Muscle of leg (tissue), 11 donors: Measurements from ENCODE around the gene LRWD1. TPM values are rescaled to one million over a fixed set of nuclear protein-coding genes. Genes with fewer than 3 reads are reported as not detected.
"Not testable (repeated sequence)": the region's sequence is repeated elsewhere in the genome, so short reads cannot be mapped to it uniquely, and the experiment has no call there.

Experiments used
- DNase-seq: peaks from one replicate; pipeline ENCODE4 v3.0.0; 2013
- H3K27ac ChIP-seq: one replicate; pipeline ENCODE4 v1.5.1; 2013; ENCODE audit warnings: mild to moderate bottlenecking, low read length, control low read depth
- H3K27me3 ChIP-seq: one replicate; pipeline ENCODE4 v1.6.1; 2013; ENCODE audit warnings: low read length; ENCODE audit not compliant: control insufficient read depth, insufficient read depth
- H3K36me3 ChIP-seq: one replicate; pipeline ENCODE4 v1.6.1; 2013; ENCODE audit warnings: low read length; ENCODE audit not compliant: control insufficient read depth, insufficient read depth
- H3K4me1 ChIP-seq: one replicate; pipeline ENCODE4 v1.6.1; 2013; ENCODE audit warnings: low read length; ENCODE audit not compliant: control insufficient read depth, insufficient read depth
- H3K4me3 ChIP-seq: one replicate; pipeline ENCODE4 v1.5.1; 2013; ENCODE audit warnings: low read length, control low read depth
- H3K9me3 ChIP-seq: replicated peaks from 2 replicates; pipeline ENCODE4 v1.6.1; 2013; ENCODE audit warnings: low read depth, low read length; ENCODE audit not compliant: control insufficient read depth
- WGBS: methylation state at CpG from one replicate; pipeline ENCODE4 v1.1.5; 2013; ENCODE audit warnings: missing lambda C conversion rate; ENCODE audit not compliant: insufficient coverage; 5-methylcytosine and 5-hydroxymethylcytosine counted together
- polyA plus RNA-seq, 8 donors: library from polyadenylated mRNA; unstranded; fragments of 120-200 nt; gene quantifications; one replicate each; pipeline versions ENCODE4 v1.2.1 to v1.2.3, GENCODE V29; 2013; ENCODE audit warnings: inconsistent platforms in 1 of 8, low replicate concordance in 1 of 8; ENCODE audit not compliant: insufficient read length in 8 of 8, insufficient read depth in 1 of 8
- total RNA-seq: library from RNA; stranded (reverse); fragments of 120-200 nt; gene quantifications from one replicate; pipeline ENCODE4 v1.2.4, GENCODE V29; 2013

The LRWD1 gene
- total and polyA plus RNA-seq, 9 donors: 10.2 to 14.5 (median 12.5) TPM

DNA sequence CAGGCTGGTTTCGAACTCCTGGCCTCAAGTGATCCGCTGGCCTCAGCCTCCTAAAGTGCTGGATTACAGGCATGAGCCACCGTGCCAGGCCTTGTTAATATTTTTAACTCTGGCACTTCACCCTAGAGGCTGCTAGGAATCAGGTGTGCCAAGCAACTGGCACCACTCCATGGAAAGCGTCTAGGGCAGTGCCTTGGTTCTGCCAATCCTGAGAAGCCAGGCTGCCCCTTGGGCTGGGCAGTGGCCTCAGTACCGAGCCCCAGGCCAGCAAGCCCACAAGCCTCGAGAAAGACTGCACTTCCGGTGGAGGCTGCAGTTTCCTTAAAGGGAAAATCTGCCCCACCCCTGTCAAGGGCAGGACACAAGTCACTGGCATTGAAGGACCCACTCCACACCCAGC is 11.5 kb upstream of the LRWD1 start:
- WGBS: 80% methylated on average over 7 of the region's 7 CpGs
- Histone ChIP-seq H3K4me3 (no peak overlapping the region), H3K27ac (no peak overlapping the region), H3K4me1 (peaks cover 7% of the 10 kb centered on the region), H3K27me3 (no peaks in the 10 kb centered on the region), H3K9me3 (no peaks in the 10 kb centered on the region), H3K36me3 (peaks cover 32% of the 10 kb centered on the region)
- no peak for DNase-seq

DNA sequence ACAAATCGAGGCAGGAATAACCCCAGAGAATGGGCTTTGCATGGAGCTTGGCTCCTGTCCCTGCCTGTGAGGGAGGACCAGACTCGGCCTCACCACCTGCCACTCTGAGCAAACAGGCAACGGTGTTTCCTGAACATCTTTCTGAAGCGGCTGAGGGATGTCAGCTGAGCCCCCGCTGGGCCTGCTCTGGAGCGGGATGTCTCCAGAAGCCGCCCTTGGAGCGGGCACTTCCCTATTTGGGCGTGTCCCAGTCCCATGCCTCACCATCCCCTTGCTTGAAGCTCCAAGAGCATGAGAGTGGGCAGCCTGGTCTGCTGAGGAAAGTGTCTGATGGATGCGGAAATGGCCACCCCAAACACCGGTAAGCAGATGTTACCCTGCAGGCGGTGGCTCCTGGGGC is 10.3 kb upstream of the LRWD1 start:
- no peaks in the 10 kb centered on the region for H3K27me3 ChIP-seq
- no peak overlapping the region for H3K4me3 ChIP-seq
- no peaks in the 10 kb centered on the region for H3K9me3 ChIP-seq
- no peak overlapping the region for H3K27ac ChIP-seq
- WGBS: 61% methylated on average over 12 of the region's 12 CpGs
- H3K4me1 ChIP-seq: peaks cover 7% of the 10 kb centered on the region
- DNase-seq: no peak
- H3K36me3 ChIP-seq: peaks cover 41% of the 10 kb centered on the region

DNA sequence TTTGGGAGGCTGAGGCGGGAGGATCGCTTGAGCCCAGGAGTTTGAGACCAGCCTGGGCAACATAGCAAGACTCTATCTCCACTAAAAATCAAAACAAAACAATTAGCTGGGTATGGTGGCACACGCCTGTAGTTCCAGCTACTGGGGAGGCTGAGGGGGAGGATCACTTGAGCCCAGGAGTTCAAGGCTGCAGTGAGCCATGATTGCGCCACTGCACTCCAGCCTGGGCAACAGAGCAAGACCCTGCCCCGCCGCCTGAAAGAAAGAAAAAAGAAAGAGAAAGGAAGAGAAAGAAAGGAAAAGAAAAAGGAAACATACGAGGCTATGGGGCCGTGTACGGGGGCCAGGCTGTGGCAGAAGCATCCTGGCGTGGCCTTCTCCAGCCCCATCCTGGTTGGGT is 9.9 kb upstream of the LRWD1 start:
- WGBS: 91% methylated on average over 9 of the region's 10 CpGs

DNA sequence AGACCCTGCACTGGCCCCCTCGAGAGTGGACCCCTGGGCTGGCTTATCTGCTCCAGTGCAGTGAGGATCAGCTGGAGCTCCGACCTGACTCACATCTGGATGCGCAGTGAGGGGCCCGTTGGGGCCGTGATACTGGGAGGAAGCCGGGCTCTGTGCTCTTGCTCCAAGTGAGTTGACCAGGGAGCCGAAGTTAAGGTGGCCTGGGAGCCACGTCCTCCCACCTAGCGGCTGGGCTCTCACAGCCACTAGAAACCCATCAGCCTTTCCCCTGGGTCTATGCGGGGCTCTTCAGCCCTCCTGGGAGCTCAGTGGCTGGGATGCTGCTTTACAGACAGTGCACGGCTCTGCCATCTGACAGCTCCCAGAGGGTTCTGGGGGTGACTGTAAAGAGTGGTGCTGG is 9.2 kb upstream of the LRWD1 start:
- Histone ChIP-seq H3K36me3 (peaks cover 46% of the 10 kb centered on the region), H3K27me3 (no peaks in the 10 kb centered on the region), H3K9me3 (no peaks in the 10 kb centered on the region), H3K4me3 (no peak overlapping the region), H3K27ac (no peak overlapping the region), H3K4me1 (peaks cover 7% of the 10 kb centered on the region)
- 65% methylated on average over 11 of the region's 11 CpGs for WGBS
- DNase-seq: no peak

More for the DNA sequence above, 9.9 kb upstream of the LRWD1 start:
- not testable (repeated sequence) for H3K27ac ChIP-seq, H3K27me3 ChIP-seq, DNase-seq, H3K4me3 ChIP-seq, H3K9me3 ChIP-seq, H3K4me1 ChIP-seq
- H3K36me3 ChIP-seq: peaks cover 43% of the 10 kb centered on the region

DNA sequence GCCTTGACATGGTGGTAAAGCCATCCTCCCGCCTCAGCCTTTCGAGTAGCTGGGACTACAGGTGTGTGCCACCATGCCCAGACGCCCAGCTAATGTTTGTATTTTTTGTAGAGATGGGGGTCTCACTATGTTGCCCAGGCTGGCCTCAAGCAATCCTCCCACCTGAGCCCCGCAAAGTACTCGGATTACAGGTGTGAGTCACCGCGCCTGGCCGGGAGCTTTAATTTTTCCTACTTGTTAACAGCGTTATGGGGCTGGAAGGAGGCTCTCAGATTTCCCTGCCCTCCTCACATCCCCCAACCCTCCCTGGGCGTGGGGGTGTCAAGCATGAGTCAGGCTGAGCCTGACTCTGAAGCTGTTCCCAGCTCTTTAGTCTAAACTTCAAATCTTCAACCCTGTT is 8.5 kb upstream of the LRWD1 start:
- WGBS: 75% methylated on average over 2 of the region's 10 CpGs
- peaks cover 48% of the 10 kb centered on the region for H3K36me3 ChIP-seq

DNA sequence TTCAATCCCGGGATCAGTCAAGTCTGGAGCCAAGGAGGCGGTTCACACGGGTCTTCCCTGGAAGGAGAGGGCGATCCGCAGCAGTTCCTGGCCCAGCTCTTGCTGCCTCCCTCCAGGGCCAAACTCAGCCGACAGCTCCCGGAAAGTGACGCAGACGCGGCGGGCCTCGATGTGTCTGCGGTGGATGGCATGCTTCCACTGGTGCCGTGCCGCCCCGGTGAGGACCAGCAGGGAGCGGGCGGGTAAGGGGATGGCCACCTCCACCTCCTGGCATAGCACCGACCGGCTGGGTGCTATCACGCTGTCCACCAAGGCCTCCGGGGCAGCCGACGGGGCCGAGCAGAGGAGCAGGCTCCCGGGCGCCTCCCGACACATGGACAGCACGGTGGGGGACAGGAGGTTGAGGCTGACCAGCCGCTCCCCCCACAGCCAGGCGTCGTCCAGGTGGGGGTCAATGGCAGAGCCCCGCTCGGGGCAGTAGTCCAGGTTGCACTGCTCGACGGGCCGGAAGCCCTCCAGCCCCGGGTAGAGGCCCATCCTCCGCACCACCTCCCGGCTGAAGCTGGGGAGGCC is 7.3 kb upstream of the LRWD1 start:
- Histone ChIP-seq H3K4me1 (no peaks in the 10 kb centered on the region), H3K4me3 (no peak overlapping the region), H3K9me3 (no peaks in the 10 kb centered on the region), H3K27ac (no peak overlapping the region), H3K36me3 (peaks cover 48% of the 10 kb centered on the region), H3K27me3 (no peaks in the 10 kb centered on the region)
- DNase-seq: no peak
- 89% methylated on average over 37 of the region's 40 CpGs for WGBS

More for the DNA sequence above, 8.5 kb upstream of the LRWD1 start:
- Histone ChIP-seq H3K27ac (no peak overlapping the region), H3K4me3 (no peak overlapping the region), H3K9me3 (no peaks in the 10 kb centered on the region), H3K4me1 (peaks cover 6% of the 10 kb centered on the region), H3K27me3 (no peaks in the 10 kb centered on the region)
- no peak for DNase-seq

DNA sequence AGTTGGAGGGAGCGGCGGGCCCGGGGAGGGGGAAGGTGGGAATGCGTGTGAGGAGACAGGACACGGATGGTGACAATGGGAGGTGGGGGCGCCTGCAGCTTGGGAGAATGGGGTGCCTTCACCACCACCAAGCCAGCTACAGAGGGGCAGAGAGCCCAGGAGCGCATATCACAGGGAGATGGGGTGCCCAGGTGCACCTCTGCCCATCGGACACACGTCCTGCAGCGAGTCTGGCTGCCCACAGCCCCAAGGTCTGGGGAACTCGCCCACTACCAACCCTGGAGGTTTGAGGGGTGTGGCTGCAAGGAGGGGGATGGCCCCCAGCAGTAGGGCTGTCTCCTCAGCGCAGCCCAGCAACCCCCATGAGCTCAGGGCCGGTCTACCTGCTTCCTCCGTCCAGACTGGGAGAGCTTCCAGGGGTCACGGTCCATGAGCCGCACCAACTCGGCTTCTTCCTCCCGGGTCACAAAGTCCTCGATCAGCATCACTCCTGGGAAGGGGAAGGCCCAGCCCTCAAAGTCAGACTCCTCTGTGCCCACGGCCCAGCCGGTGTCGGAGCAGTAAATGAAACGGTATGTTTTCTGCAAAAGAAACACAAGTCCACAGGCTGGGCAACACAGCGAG is 5.5 kb upstream of the LRWD1 start:
- Histone ChIP-seq H3K36me3 (peaks cover 48% of the 10 kb centered on the region), H3K27ac (no peak overlapping the region), H3K4me1 (peaks cover 11% of the 10 kb centered on the region), H3K4me3 (no peak overlapping the region), H3K27me3 (no peaks in the 10 kb centered on the region), H3K9me3 (no peaks in the 10 kb centered on the region)
- no peak for DNase-seq
- 91% methylated on average over 19 of the region's 24 CpGs for WGBS

DNA sequence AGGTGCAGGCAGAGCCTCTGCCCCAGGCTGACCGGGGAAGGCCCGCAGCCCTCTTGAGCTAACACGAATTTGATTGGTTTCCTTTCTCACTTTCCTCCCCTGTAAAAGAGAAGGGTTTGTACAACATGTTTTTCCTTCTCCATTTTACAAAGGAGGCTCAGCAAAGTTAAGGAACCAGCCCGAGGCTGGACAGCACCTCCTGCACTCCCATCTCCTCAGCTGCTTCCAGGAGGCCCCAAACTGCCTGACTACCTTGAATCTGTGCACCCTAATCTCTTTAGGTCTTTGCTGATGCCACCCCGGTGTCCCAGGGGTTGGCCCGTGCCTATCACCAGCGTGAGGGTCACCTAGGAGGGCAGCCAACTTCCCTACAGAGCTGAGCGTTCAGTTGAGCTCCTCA is 4.3 kb upstream of the LRWD1 start:
- no peak for DNase-seq
- Histone ChIP-seq H3K36me3 (peaks cover 42% of the 10 kb centered on the region), H3K27me3 (no peaks in the 10 kb centered on the region), H3K9me3 (no peaks in the 10 kb centered on the region), H3K4me3 (no peak overlapping the region), H3K27ac (no peak overlapping the region), H3K4me1 (peaks cover 12% of the 10 kb centered on the region)
- 87% methylated on average over 5 of the region's 8 CpGs for WGBS

DNA sequence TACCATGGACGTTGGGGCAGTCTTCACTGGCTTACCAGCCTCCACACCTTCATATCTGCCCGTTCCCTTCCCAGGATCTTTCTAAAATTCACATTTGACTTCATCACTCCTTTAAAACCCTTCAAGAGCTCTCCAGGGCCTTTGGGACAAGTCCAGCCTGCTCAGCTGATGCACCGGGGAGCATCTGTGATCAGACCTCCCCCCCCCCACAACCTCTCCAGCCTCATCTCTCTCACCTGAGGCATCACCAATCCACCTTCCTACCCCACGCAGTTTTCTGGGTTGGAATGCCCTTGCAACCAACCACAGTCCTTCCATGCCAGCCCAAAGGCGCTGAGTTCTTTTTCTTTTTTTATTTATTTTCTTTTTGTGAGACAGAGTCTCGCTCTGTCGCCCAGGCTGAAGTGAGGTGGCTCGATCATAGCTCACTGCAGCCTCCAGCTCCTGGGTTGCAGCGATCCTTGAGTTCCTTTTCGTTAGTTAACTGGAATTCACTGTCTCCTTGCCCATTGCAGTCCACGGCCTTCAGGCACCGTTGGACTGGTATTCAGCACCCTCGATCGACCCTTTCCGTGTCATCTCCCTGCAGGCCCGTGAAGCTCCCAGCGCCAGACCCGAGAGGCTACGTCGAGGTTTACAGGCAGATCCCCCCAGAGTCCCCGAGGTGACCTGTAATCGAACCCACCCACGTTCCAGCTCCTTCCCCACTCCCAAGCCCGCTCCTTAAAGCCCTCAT is 775 bp upstream of the LRWD1 start:
- H3K27me3 ChIP-seq: no peaks in the 10 kb centered on the region
- H3K9me3 ChIP-seq: no peaks in the 10 kb centered on the region
- 7% methylated on average over 22 of the region's 24 CpGs for WGBS
- H3K27ac ChIP-seq: no peak overlapping the region
- DNase-seq: no peak
- H3K4me1 ChIP-seq: peaks cover 19% of the 10 kb centered on the region
- peak overlapping the region; percentile 100 for H3K4me3 ChIP-seq
- peaks cover 24% of the 10 kb centered on the region for H3K36me3 ChIP-seq

DNA sequence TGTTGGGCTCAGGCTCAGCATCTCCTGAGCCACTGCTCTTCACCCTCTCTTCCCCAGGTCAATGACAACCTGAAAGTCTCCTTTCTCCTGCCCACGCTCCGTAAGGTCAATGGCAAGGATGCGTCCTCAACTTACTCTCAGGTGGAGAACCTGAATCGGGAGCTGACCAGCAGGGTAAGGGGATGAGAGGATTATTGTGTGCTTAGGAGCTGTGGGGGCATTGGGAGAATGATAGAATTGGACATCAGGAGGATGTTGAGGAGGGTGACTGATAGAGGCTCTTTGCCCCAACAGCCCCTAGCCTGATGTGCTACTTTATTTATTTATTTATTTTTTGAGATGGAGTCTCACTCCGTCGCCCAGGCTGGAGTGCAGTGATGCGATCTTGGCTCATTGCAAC is 1.3 kb downstream of the LRWD1 start:
- 98% methylated on average over 4 of the region's 7 CpGs for WGBS
- peaks cover 25% of the 10 kb centered on the region for H3K36me3 ChIP-seq
- H3K9me3 ChIP-seq: no peaks in the 10 kb centered on the region
- no peaks in the 10 kb centered on the region for H3K27me3 ChIP-seq
- no peak overlapping the region for H3K27ac ChIP-seq
- H3K4me3 ChIP-seq: peak overlapping the region; percentile 100
- no peak for DNase-seq
- peaks cover 19% of the 10 kb centered on the region for H3K4me1 ChIP-seq
